NT2/D1 (cell line): ENCODE data around the gene USH2A.
"Not testable (repeated sequence)": the region's sequence is repeated elsewhere in the genome, so short reads cannot be mapped to it uniquely, and the experiment has no call there.

ENCODE experiments used
- DNase-seq: peaks from one replicate; pipeline ENCODE4 v3.0.0-alpha.2; 2011; ENCODE audit warnings: low read depth, low spot score
- H3K27me3 ChIP-seq: 2 replicates; pipeline ENCODE4 v1.6.0; 2011; ENCODE audit warnings: mild to moderate bottlenecking; ENCODE audit not compliant: insufficient read length, insufficient read depth
- H3K36me3 ChIP-seq: 2 replicates; pipeline ENCODE4 v1.6.1; 2011; ENCODE audit warnings: mild to moderate bottlenecking, low read length, mixed read lengths; ENCODE audit not compliant: insufficient read depth, insufficient read length
- H3K4me1 ChIP-seq: 2 replicates; pipeline ENCODE4 v1.5.1; 2011; ENCODE audit not compliant: insufficient read depth, insufficient read length
- H3K4me3 ChIP-seq: 2 replicates; pipeline ENCODE4 v1.5.1; 2011; ENCODE audit warnings: low read depth; ENCODE audit not compliant: insufficient read length
- H3K9ac ChIP-seq: 2 replicates; pipeline ENCODE4 v1.6.0; 2011; ENCODE audit warnings: low read depth; ENCODE audit not compliant: insufficient read length
- H3K9me3 ChIP-seq: 2 replicates; pipeline ENCODE4 v1.5.1; 2011; ENCODE audit warnings: mild to moderate bottlenecking, low read length; ENCODE audit not compliant: insufficient read depth
- SUZ12 ChIP-seq: IDR thresholded peaks from 2 replicates; pipeline ENCODE4 v1.6.1; 2011; ENCODE audit not compliant: insufficient read length, insufficient read depth; ENCODE audit errors: extremely low read depth
- YY1 ChIP-seq: IDR thresholded peaks from 2 replicates; pipeline ENCODE4 v1.6.1; 2011; ENCODE audit not compliant: insufficient read length, insufficient read depth
- ZNF274 ChIP-seq: IDR thresholded peaks from 2 replicates; pipeline ENCODE4 v1.6.1; 2011; ENCODE audit warnings: mild to moderate bottlenecking, low read depth, low read length

The USH2A gene

DNA sequence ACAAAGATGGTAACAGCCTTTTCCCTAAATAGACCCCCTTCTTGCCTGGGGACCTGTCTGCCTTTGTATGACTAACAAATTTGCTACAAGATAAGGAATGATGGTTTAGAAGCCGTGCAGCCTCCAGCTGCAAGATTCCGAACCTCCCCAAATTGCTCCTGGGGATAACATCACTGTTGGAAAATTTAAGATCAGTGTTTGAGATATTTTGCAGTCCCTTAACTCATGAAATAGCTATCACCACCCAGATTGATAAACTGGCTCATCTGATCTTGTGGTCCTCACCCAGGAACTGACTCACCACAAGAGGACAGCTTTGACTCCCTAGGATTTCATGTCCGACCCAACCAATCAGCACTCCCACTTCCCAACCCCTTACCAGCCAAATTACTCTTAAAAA is 254.7 kb downstream of the USH2A start:
- TF ChIP-seq YY1 (no peak), SUZ12 (no peak), ZNF274 (no peak)
- Histone ChIP-seq H3K36me3 (no peaks in the 10 kb centered on the region), H3K9me3 (no peaks in the 10 kb centered on the region), H3K4me3 (no peak overlapping the region), H3K4me1 (no peaks in the 10 kb centered on the region), H3K27me3 (no peaks in the 10 kb centered on the region), H3K9ac (no peak overlapping the region)
- no peak for DNase-seq

DNA sequence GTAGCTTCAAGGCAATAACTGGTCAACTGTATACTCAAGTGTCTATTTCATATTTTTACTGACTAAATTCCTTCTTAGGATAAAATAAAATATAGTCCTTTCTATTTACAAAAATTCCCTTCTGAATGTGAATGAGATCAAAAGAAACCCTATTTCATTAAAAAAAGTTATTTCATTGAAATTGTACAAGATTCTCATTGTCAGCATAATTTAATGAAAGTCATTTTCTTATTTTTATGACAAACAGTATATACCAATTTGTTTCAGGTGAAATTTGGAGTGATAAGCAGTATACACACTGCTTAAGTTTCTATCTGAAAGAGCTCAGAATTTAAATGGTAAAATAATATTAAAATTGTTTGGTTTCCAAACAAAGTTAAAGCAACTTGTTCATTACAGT is 269.2 kb downstream of the USH2A start:
- H3K9me3 ChIP-seq: peaks cover 26% of the 10 kb centered on the region; the same call in 1 of the 2 replicates
- no peaks in the 10 kb centered on the region for H3K4me1 ChIP-seq
- DNase-seq: no peak
- no peak for TF ChIP-seq ZNF274
- TF ChIP-seq SUZ12: no peak
- TF ChIP-seq YY1: no peak
- H3K4me3 ChIP-seq: no peak overlapping the region
- H3K27me3 ChIP-seq: no peaks in the 10 kb centered on the region
- no peak overlapping the region for H3K9ac ChIP-seq
- H3K36me3 ChIP-seq: no peaks in the 10 kb centered on the region

DNA sequence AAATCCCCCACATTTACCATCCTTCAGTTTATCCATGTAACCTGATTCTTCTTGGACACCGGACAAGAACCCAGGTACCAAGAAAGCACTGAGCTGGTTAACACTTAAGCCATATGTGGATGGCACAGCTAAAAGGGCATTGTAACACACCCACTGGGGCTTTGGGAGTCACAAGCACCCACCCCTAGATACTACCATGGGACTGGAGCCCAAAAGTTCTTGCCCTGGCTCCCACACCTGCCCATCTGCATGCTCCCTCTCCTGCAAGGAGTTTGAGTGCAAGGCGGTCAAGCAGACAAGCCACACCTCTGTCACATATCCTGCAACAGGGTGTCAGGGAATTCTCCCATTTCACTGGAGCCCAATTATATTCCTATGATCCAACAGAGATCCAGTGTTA is 270.1 kb downstream of the USH2A start:
- Histone ChIP-seq H3K27me3 (no peaks in the 10 kb centered on the region), H3K36me3 (no peaks in the 10 kb centered on the region), H3K4me1 (no peaks in the 10 kb centered on the region), H3K9me3 (peaks cover 26% of the 10 kb centered on the region; the same call in 1 of the 2 replicates), H3K4me3 (no peak overlapping the region), H3K9ac (no peak overlapping the region)
- TF ChIP-seq ZNF274 (no peak), YY1 (no peak), SUZ12 (no peak)
- DNase-seq: no peak

DNA sequence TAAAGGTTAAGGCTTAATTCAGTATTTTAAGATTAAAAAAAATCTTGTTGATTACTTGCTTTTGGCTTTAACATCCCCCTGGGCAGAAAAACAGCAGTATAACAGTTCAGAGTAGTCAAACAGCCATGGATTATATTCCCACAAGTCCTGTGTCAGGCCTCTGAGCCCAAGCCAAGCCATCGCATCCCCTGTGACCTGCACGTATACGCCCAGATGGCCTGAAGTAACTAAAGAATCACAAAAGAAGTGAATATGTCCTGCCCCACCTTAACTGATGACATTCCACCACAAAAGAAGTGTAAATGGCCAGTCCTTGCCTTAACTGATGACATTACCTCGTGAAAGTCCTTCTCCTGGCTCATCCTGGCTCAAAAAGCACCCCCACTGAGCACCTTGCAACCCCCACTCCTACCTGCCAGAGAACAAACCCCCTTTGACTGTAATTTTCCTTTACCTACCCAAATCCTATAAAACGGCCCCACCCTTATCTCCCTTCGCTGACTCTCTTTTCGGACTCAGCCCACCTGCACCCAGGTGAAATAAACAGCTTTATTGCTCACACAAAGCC is 277.7 kb downstream of the USH2A start:
- not testable (repeated sequence) for H3K27me3 ChIP-seq, DNase-seq, H3K4me3 ChIP-seq, H3K4me1 ChIP-seq, H3K36me3 ChIP-seq, H3K9me3 ChIP-seq, H3K9ac ChIP-seq

DNA sequence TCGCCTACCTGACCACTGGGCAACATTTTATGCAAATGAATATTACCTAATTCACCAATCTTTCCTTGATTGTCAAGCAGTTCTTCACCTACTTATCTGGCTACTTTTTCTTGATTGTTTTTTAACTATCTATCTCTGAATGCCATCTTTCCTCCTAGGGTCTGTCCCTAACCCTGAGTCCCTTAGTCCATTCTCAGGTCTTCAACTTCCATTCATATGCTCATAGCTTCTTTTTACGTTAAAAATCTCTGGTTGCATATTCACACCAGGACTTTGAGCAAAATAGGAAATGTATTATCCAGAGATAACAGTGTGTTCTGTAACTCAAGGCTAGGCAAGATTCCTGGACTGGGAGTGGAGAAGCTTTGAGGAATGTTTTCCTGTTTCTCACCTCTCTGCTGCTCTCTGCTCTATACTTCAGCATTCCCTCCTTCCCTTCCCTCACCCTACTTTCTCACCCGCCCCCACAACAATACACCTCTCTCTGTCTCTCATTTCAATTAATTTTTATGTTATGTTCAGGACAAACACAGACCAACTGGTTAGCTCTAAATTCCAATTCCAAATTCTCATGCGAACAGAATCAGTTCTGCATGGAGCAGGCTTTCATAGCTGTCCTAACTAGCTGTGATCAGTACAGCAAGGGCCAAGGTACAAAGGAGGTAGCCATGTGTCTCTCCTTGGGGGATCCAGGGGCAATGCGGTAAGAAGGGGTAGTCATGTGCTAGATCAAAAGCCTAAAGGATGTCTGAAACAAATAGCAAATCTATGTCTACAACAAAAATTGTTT is 278.4 kb downstream of the USH2A start:
- no peaks in the 10 kb centered on the region for H3K36me3 ChIP-seq
- DNase-seq: no peak
- no peaks in the 10 kb centered on the region for H3K4me1 ChIP-seq
- H3K4me3 ChIP-seq: no peak overlapping the region
- peaks cover 4% of the 10 kb centered on the region; the same call in 1 of the 2 replicates for H3K9me3 ChIP-seq
- H3K27me3 ChIP-seq: no peaks in the 10 kb centered on the region
- TF ChIP-seq SUZ12: no peak
- TF ChIP-seq ZNF274: no peak
- TF ChIP-seq YY1: no peak
- H3K9ac ChIP-seq: no peak overlapping the region

DNA sequence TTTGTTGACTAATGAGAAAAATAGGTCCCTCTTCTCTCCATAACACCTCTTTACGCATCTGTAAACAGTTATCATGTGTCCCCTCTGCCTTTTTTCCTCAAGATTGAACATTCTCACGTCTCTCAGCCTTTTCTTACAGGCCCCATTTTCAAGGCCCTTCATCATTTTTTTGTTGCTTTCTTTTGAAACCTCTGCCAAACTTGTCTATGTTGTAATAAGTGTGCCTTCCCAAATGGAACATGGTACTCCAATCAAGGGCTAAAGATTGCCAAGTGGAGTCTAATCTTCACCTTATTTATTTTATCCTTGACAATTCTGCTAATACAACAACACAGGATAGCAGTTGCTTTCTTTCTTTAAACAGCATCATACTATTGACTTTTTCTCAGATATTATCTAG is 280.3 kb downstream of the USH2A start:
- Histone ChIP-seq H3K27me3 (no peaks in the 10 kb centered on the region), H3K9me3 (peaks cover 4% of the 10 kb centered on the region; the same call in 1 of the 2 replicates), H3K9ac (no peak overlapping the region), H3K4me3 (no peak overlapping the region), H3K36me3 (no peaks in the 10 kb centered on the region), H3K4me1 (no peaks in the 10 kb centered on the region)
- DNase-seq: no peak
- no peak for TF ChIP-seq YY1
- no peak for TF ChIP-seq SUZ12
- TF ChIP-seq ZNF274: no peak

DNA sequence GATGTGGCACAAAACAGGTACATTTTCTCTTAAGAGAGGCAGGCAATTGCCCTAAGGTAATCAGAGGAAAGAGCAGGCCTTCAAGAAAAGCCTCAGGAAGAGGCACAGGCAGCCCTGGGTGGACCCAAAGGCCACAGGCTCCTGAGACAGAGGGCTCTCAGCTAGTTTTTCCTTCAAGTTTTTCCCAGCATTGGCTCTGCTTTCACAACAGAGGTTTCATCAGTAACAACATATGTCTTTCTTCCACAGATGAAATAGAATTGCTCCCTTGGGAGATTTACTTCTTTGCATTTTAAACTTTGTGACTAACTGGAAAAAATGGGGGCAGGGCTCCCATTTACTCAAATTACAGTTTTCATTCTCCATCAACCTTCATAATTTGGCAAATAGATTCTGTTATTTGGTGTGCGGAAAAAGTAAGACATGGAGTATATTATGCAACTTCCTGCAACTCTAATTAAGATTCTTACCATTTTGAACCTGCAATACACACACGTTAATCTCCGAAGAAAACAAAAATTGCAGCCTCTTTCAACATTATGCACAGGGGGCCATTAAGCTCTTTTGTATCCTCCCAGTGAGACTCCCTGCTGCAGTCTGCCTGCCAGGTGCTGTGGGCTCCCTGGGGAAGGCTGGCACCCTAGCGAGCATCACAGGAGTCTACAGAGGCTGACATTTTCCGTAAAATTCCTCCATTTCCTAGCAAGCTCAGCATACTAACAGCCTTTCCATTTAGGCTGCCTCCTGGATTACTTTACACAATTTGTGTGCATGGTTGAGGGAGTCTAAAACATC is 282.3 kb downstream of the USH2A start:
- DNase-seq: no peak
- no peak overlapping the region for H3K4me3 ChIP-seq
- H3K9me3 ChIP-seq: peaks cover 4% of the 10 kb centered on the region; the same call in 1 of the 2 replicates
- no peak for TF ChIP-seq SUZ12
- TF ChIP-seq YY1: no peak
- no peak for TF ChIP-seq ZNF274
- no peak overlapping the region for H3K9ac ChIP-seq
- H3K27me3 ChIP-seq: no peaks in the 10 kb centered on the region
- H3K4me1 ChIP-seq: no peaks in the 10 kb centered on the region
- no peaks in the 10 kb centered on the region for H3K36me3 ChIP-seq
